T47D (cell line): ENCODE data around the gene ZNF730.
"Not testable (repeated sequence)": the region's sequence is repeated elsewhere in the genome, so short reads cannot be mapped to it uniquely, and the experiment has no call there.

Experiments
- DNase-seq, 2 experiments: peaks; one replicate each; pipeline versions ENCODE4 v3.0.0 to v3.0.0-alpha.2; 2011 to 2012; ENCODE audit warnings: low read depth in 1 of 2, low spot score in 1 of 2
- JUND ChIP-seq: IDR thresholded peaks from 2 replicates; pipeline ENCODE4 v1.6.1; 2012; ENCODE audit warnings: low read depth
- in situ Hi-C: cut with HindIII; loops from 2 replicates; pipeline ENCODE4 v1.10.0; 2016; ENCODE audit warnings: low sequenced_read_pairs, low pct_unique_long_range_greater_than_20kb

Gene ZNF730

GRCh38 chr19:23116802-23117571 lies at the start of gene ZNF730:
Gene ZNF730 (plus strand): TSS chr19:23117025. CDS start chr19:23117174, 149 bp downstream.
- in situ Hi-C loops = no loop called here
- TF ChIP-seq JUND = no peak
- DNase-seq = peak; percentile 43 to 81

GRCh38 chr19:23070353-23071146 lies 46.3 kb upstream of the ZNF730 start:
- no peak for TF ChIP-seq JUND
- in situ Hi-C loops = no loop called here
- no peak for DNase-seq

GRCh38 chr19:23071147-23071511 lies 45.7 kb upstream of the ZNF730 start:
- no peak for TF ChIP-seq JUND
- no peak for DNase-seq
- in situ Hi-C loops = no loop called here

GRCh38 chr19:23075031-23075733 lies 41.6 kb upstream of the ZNF730 start:
- in situ Hi-C loops = no loop called here
- peak; percentile 54 to 84 for DNase-seq
- TF ChIP-seq JUND = no peak

DNA sequence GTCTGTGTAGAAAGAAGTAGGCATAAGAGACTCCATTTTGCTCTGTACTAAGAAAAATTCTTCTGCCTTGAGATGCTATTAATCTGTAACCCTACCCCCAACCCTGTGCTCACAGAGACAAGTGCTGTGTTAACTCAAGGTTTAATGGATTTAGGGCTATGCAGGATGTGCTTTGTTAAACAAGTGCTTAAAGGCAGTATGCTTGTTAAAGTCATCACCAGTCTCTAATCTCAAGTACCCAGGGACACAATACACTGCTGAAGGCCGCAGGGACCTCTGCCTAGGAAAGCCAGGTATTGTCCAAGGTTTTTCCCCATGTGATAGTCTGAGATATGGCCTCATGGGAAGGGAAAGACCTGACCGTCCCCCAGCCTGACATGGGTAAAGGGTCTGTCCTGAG lies 39.0 kb upstream of the ZNF730 start:
- in situ Hi-C loops, DNase-seq: not testable (repeated sequence)

GRCh38 chr19:23093832-23094231 lies 23.0 kb upstream of the ZNF730 start:
- no peak for DNase-seq
- in situ Hi-C loops = no loop called here
- no peak for TF ChIP-seq JUND

- in situ Hi-C loops = no loop called here
- DNase-seq = no peak
- no peak for TF ChIP-seq JUND
Measured at GRCh38 chr19:23095418-23095817, 21.4 kb upstream of the ZNF730 start.

DNA sequence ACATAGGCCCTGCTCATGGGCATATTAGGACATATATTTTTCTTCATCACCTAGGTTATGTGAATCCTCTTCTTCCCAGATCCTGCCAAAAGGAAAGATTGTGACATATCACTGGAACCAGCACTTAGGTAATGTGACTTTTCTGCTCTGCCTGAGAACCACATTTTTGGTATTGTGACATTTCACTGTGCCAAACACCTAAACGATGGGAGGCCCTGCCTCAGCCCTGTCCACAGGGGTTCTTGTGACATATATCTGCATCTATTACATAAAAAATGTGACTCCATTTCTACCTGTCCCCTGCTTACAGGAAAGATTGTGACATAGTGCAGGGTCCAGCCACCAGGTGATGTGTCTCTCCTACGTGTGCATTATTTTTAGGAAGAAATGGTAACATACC lies 18.5 kb upstream of the ZNF730 start:
- no peak for TF ChIP-seq JUND
- DNase-seq = no peak
- in situ Hi-C loops = no loop called here

DNA sequence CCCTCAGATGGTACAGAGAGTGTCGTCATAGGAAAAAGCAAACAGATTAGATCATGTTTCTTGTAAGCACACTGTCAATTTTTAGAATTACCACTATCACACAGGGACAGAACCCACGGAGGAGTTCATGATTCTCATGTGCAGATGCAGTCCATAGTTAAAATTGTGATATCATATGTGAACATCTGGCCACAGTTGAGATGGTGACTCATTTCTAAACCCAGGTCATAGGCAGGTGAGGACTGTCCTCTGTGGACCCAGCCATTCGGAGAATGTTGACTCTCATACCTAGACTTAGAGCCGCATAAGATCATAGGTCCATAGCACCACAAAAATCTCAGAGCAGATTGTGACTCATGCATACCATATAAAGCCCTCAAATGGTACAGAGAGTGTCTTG lies 17.8 kb upstream of the ZNF730 start:
- no peak for TF ChIP-seq JUND
- no peak for DNase-seq
- in situ Hi-C loops = no loop called here

- TF ChIP-seq JUND = no peak
- no peak for DNase-seq
- in situ Hi-C loops = no loop called here
Measured at GRCh38 chr19:23099966-23100365, 16.9 kb upstream of the ZNF730 start.

DNA sequence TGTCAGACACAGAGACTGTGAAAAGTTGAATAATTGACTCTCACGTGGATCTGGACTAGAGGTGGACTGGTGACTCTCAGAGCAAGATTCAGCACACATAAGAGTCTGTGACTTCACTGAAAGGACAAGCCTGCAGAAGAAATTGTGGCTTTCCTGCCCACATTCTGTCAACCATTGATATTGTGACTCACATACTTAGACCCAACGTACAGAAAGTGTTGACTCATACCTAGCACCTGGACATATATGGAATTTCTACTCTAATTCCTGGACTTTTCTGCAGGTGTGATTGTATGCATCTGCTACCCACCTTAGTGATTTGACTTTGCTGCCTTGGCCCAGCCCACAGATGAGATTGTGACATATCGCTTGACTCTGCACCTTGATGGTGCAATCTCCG lies 15.6 kb upstream of the ZNF730 start:
- in situ Hi-C loops = no loop called here
- TF ChIP-seq JUND = no peak
- no peak for DNase-seq

GRCh38 chr19:23118400-23118799 lies 1.6 kb downstream of the ZNF730 start:
- no peak for TF ChIP-seq JUND

GRCh38 chr19:23134211-23134610 lies 17.4 kb downstream of the ZNF730 start:
- DNase-seq, in situ Hi-C loops: not testable (repeated sequence)

More at GRCh38 chr19:23118400-23118799, 1.6 kb downstream of the ZNF730 start:
- DNase-seq = peak in 1 of 2 experiments; percentile 34
- in situ Hi-C loops = no loop called here
